ENCODE measurements around the gene PLXNA4. TPM values are rescaled to one million over a fixed set of nuclear protein-coding genes. Genes with fewer than 3 reads are reported as not detected.

Gene PLXNA4
- total RNA-seq, 1 experiment from 2014 or later = not detected

DNA sequence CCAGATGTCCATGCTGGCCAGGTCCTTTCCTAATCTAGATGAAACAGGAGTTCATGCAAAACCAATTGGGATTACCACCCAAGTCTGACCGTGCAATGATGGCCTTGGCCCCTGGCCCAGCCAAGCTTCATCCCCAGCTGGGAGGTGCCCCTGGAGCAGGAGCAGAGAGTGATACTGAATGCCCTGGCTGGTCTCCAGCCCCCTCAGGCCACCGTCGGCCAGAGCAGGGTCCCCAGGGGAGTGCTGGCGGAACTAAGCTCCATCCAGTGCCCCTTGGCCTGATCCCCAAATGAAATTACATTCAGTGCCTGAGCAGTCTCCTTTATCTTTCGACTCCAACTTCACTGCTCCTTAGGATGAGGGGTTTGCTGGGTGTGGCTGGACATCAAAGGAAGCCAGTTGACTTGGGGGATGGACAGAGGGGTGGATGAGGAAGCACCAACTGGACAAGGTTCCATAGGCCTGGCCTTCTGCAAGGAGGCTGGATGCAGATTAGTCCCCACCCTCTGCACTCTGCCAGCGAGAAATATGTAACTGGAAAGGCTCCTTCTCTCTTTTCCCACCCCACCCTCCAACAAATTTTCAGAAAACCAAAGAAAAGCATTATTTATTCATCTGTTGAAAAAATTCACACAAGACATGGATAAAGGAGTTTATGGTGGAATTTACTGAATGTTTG, 275.5 kb downstream of the PLXNA4 start:
- intact Hi-C loops (cut with micrococcal nuclease) = no loop called here
- Histone ChIP-seq H3K4me3 (replicated peaks in 1 of 2; ENCODE audit: low read depth in 1 of 2, low read length in 2 of 2) (no peak overlapping the region), H3K4me1 (ENCODE audit: control insufficient read depth in 1 of 2, insufficient read depth in 2 of 2, low read length in 2 of 2) (no peaks in the 10 kb centered on the region), H3K9ac (ENCODE audit: low read length) (no peak overlapping the region), H4K20me1 (ENCODE audit: insufficient read depth) (no peaks in the 10 kb centered on the region), H3K27me3 (ENCODE audit: insufficient read depth, low read length) (peaks cover 37% of the 10 kb centered on the region), H3K79me2 (ENCODE audit: insufficient read depth, low read length) (no peaks in the 10 kb centered on the region), H3K9me2 (ENCODE audit: insufficient read depth) (no peaks in the 10 kb centered on the region), H3K36me3 (ENCODE audit: control insufficient read depth in 1 of 2, insufficient read depth in 2 of 2, low read length in 2 of 2) (no peaks in the 10 kb centered on the region), H3K4me2 (ENCODE audit: low read length) (no peak overlapping the region), H2AFZ (ENCODE audit: low read depth, low read length, poor library complexity, severe bottlenecking) (no peak overlapping the region), H3K27ac (ENCODE audit: low read depth, low read length) (no peak overlapping the region), H3K9me3 (ENCODE audit: control insufficient read depth in 1 of 2, insufficient read depth in 1 of 2, low read depth in 1 of 2, low read length in 2 of 2) (no peaks in the 10 kb centered on the region)
- ChIA-PET POLR2A (no interaction called here), CTCF (no interaction called here), RAD21 (ENCODE audit: low non-redundant PET in 1 of 2, low total read pairs in 2 of 2, uncharacterized antibody in 2 of 2, unreplicated experiment in 2 of 2) (no interaction called here)
- ATAC-seq (no peak), DNase-seq (ENCODE audit: low read depth, low spot score) (no peak)
- no TSS peak for BruUV-seq (replicated peaks)
- TF ChIP-seq, protein P1, sequence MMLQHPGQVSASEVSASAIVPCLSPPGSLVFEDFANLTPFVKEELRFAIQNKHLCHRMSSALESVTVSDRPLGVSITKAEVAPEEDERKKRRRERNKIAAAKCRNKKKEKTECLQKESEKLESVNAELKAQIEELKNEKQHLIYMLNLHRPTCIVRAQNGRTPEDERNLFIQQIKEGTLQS (IDR thresholded peaks at IDR 0.05) = no peak
- TF ChIP-seq CEBPB (IDR thresholded peaks at IDR 0.05; ENCODE audit: low read depth) (no peak), CBX3 (IDR thresholded peaks at IDR 0.05; ENCODE audit: low read depth) (no peak), TCF7L2 (IDR thresholded peaks at IDR 0.05; ENCODE audit: borderline replicate concordance, extremely low read depth, insufficient read depth, insufficient read length) (no peak), SRF (IDR thresholded peaks at IDR 0.05; ENCODE audit: low read depth) (no peak), EZH2 (IDR thresholded peaks at IDR 0.05) (no peak), POLR2AphosphoS5 (IDR thresholded peaks at IDR 0.05; ENCODE audit: low read depth, low read length) (no peak), YY1 (IDR thresholded peaks at IDR 0.05; ENCODE audit: extremely low read depth, insufficient replicate concordance, low read depth, low read length) (no peak), SP1 (IDR thresholded peaks at IDR 0.05; ENCODE audit: low read depth) (no peak), ZFX (IDR thresholded peaks at IDR 0.05) (no peak)
- TF ChIP-seq, protein P2, sequence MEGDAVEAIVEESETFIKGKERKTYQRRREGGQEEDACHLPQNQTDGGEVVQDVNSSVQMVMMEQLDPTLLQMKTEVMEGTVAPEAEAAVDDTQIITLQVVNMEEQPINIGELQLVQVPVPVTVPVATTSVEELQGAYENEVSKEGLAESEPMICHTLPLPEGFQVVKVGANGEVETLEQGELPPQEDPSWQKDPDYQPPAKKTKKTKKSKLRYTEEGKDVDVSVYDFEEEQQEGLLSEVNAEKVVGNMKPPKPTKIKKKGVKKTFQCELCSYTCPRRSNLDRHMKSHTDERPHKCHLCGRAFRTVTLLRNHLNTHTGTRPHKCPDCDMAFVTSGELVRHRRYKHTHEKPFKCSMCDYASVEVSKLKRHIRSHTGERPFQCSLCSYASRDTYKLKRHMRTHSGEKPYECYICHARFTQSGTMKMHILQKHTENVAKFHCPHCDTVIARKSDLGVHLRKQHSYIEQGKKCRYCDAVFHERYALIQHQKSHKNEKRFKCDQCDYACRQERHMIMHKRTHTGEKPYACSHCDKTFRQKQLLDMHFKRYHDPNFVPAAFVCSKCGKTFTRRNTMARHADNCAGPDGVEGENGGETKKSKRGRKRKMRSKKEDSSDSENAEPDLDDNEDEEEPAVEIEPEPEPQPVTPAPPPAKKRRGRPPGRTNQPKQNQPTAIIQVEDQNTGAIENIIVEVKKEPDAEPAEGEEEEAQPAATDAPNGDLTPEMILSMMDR (IDR thresholded peaks at IDR 0.05 in 2 of 3, conservative IDR thresholded peaks at IDR 0.05 in 1 of 3; ENCODE audit: borderline replicate concordance in 1 of 3, insufficient read depth in 1 of 3, low read depth in 2 of 3, low read length in 2 of 3) = no peak
- TF ChIP-seq, protein P3, sequence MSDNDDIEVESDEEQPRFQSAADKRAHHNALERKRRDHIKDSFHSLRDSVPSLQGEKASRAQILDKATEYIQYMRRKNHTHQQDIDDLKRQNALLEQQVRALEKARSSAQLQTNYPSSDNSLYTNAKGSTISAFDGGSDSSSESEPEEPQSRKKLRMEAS (IDR thresholded peaks at IDR 0.05) = no peak
